ENCODE results near the gene FMO1.

DNA sequence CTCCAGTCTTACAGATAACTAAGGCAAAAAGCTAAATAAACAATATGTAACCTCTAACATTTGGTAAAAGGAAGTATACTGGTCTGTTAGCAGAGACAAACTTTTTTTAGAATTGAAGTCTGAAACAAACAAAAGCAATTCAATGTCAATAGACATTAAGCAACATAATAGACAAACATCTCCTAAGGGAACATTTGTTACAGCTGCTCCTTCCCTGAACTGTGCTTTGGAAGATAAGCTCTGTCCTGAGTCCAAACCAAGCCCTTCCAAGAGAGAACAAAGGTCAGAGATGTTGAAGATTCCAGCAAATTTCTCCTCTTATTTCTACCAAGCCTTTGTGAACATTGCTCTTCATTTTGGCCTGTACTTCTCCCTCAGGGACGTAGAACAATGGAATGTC is 37.9 kb upstream of the FMO1 start:
- TF ChIP-seq, protein P1, sequence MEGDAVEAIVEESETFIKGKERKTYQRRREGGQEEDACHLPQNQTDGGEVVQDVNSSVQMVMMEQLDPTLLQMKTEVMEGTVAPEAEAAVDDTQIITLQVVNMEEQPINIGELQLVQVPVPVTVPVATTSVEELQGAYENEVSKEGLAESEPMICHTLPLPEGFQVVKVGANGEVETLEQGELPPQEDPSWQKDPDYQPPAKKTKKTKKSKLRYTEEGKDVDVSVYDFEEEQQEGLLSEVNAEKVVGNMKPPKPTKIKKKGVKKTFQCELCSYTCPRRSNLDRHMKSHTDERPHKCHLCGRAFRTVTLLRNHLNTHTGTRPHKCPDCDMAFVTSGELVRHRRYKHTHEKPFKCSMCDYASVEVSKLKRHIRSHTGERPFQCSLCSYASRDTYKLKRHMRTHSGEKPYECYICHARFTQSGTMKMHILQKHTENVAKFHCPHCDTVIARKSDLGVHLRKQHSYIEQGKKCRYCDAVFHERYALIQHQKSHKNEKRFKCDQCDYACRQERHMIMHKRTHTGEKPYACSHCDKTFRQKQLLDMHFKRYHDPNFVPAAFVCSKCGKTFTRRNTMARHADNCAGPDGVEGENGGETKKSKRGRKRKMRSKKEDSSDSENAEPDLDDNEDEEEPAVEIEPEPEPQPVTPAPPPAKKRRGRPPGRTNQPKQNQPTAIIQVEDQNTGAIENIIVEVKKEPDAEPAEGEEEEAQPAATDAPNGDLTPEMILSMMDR (conservative IDR thresholded peaks at IDR 0.05 in 1 of 2, IDR thresholded peaks at IDR 0.05 in 1 of 2; ENCODE audit: extremely low read depth in 1 of 2, insufficient read depth in 1 of 2, low read depth in 1 of 2, low read length in 2 of 2) = no peak
- TF ChIP-seq EZH2 (IDR thresholded peaks at IDR 0.05; ENCODE audit: borderline replicate concordance, low read length) = no peak

Data from mammary epithelial cell (primary cell).